Epithelial cell of proximal tubule (primary cell): ENCODE measurements around the gene AGPAT1. TPM values are rescaled to one million over a fixed set of nuclear protein-coding genes. Genes with fewer than 3 reads are reported as not detected.

Source experiments
- DNase-seq: peaks from one replicate; pipeline ENCODE4 v3.0.0-alpha.2; 2011; ENCODE audit warnings: low read depth
- H3K4me3 ChIP-seq: 2 replicates; pipeline ENCODE4 v1.5.1; 2011; ENCODE audit warnings: low read depth, mild to moderate bottlenecking, low read length
- CTCF ChIP-seq: conservative IDR thresholded peaks from 2 replicates; pipeline ENCODE4 v1.5.1; 2012; ENCODE audit warnings: low read depth, mild to moderate bottlenecking, low read length
- total RNA-seq: library from RNA; depleted of rRNA; stranded (reverse); fragments of >200 nt; gene quantifications from 2 replicates; pipeline ENCODE4 v1.2.3, GENCODE V29; 2015

The AGPAT1 gene
- total RNA-seq, 1 donor from 2014 or later: 72.2 TPM

- H3K4me3 ChIP-seq: no peak overlapping the region
- TF ChIP-seq CTCF: no peak
- DNase-seq: no peak
Measured at GRCh38 chr6:32140420-32141046, 35.4 kb downstream of the AGPAT1 start.

- DNase-seq: no peak
- H3K4me3 ChIP-seq: no peak overlapping the region
- no peak for TF ChIP-seq CTCF
Measured at GRCh38 chr6:32139590-32139989, 36.3 kb downstream of the AGPAT1 start.

- TF ChIP-seq CTCF: no peak
- DNase-seq: no peak
- no peak overlapping the region for H3K4me3 ChIP-seq
Measured at GRCh38 chr6:32137454-32137853, 38.4 kb downstream of the AGPAT1 start.

- DNase-seq: no peak
- no peak for TF ChIP-seq CTCF
- H3K4me3 ChIP-seq: no peak overlapping the region
Measured at GRCh38 chr6:32133786-32134185, 42.1 kb downstream of the AGPAT1 start.

GRCh38 chr6:32132110-32132509 is 43.8 kb downstream of the AGPAT1 start:
- DNase-seq: no peak
- TF ChIP-seq CTCF: no peak
- no peak overlapping the region for H3K4me3 ChIP-seq

- TF ChIP-seq CTCF: no peak
- DNase-seq: no peak
- H3K4me3 ChIP-seq: no peak overlapping the region
Measured at GRCh38 chr6:32131439-32131948, 44.4 kb downstream of the AGPAT1 start.
